Thyroid gland (tissue), 4 donors: Measurements from ENCODE around the gene KCNMA1. TPM values are rescaled to one million over a fixed set of nuclear protein-coding genes. Genes with fewer than 3 reads are reported as not detected.

Experiments
- DNase-seq, 2 donors: peaks; one replicate each; pipeline ENCODE4 v3.0.0-alpha.2; 2019
- H3K27ac ChIP-seq, 3 donors: fragments of 200-600 bp; sonication (generic); 1 replicate in 2 of 3; 2 replicates in 1 of 3; pipeline ENCODE4 v1.5.1; 2016 to 2019; ENCODE audit warnings: mild to moderate bottlenecking in 1 of 3, moderate library complexity in 1 of 3
- H3K27me3 ChIP-seq: fragments of 200-600 bp; sonication (generic); one replicate; pipeline ENCODE4 v1.5.1; 2019
- H3K36me3 ChIP-seq, 2 donors: fragments of 200-600 bp; sonication (generic); one replicate each; pipeline ENCODE4 v1.5.1; 2016 to 2019
- H3K4me1 ChIP-seq, 2 donors: fragments of 200-600 bp; sonication (generic); one replicate each; pipeline ENCODE4 v1.5.1; 2017 to 2019
- H3K4me3 ChIP-seq, 3 donors: fragments of 200-600 bp; sonication (generic); replicated peaks in 1 of 3; 1 replicate in 2 of 3; 2 replicates in 1 of 3; pipeline ENCODE4 v1.5.1; 2016; ENCODE audit warnings: mild to moderate bottlenecking in 1 of 3
- H3K9me3 ChIP-seq: fragments of 200-600 bp; sonication (generic); one replicate; pipeline ENCODE4 v1.5.1; 2017
- CTCF ChIP-seq, 6 experiments: fragments of 200-600 bp in 3 of 6; fragments of 450-650 bp in 3 of 6; sonication (generic) in 3 of 6; IDR thresholded peaks; one replicate each; pipeline ENCODE4 v1.5.1; 2016 to 2019; ENCODE audit warnings: antibody characterized with exemption in 6 of 6, mild to moderate bottlenecking in 2 of 6, inconsistent platforms in 1 of 6, moderate library complexity in 1 of 6
- POLR2A ChIP-seq, 2 donors: fragments of 450-650 bp; IDR thresholded peaks; one replicate each; pipeline ENCODE4 v1.6.1; 2017; ENCODE audit warnings: antibody characterized with exemption in 2 of 2, mild to moderate bottlenecking in 2 of 2, moderate library complexity in 1 of 2
- WGBS, 2 donors: methylation state at CpG; one replicate each; pipeline ENCODE4 v1.1.5; 2017; 5-methylcytosine and 5-hydroxymethylcytosine counted together
- intact Hi-C: fragments of 100-400 bp; cut with DNase I; formaldehyde crosslinking; loops from one replicate; pipeline ENCODE4 v1.15.1; 2023
- total RNA-seq, 4 donors: library from RNA; depleted of rRNA; stranded (reverse); fragments of >200 nt; gene quantifications; one replicate each; pipeline ENCODE4 v1.2.3, GENCODE V29; 2016

Gene KCNMA1
- total RNA-seq, 4 donors from 2014 or later = 2.5 to 5.1 (median 3.6) TPM

- Histone ChIP-seq H3K9me3 (no peaks in the 10 kb centered on the region), H3K4me3 (no peak overlapping the region), H3K4me1 (no peaks in the 10 kb centered on the region), H3K36me3 (no peaks in the 10 kb centered on the region), H3K27me3 (no peaks in the 10 kb centered on the region), H3K27ac (no peak overlapping the region)
- DNase-seq = no peak
- WGBS, 2 donors = 85 to 92% methylated on average over 1 of the region's 1 CpG
- intact Hi-C loops = no loop called here
- no peak for TF ChIP-seq CTCF (IDR thresholded peaks at IDR 0.05)
- no peak for TF ChIP-seq POLR2A (IDR thresholded peaks at IDR 0.05)
These were observed 719.5 kb downstream of the KCNMA1 start for GRCh38 chr10:76918106-76918505.

GRCh38 chr10:76917071-76917470 lies 720.5 kb downstream of the KCNMA1 start:
- WGBS, 2 donors = 94% methylated on average over 8 of the region's 8 CpGs
- Histone ChIP-seq H3K9me3 (no peaks in the 10 kb centered on the region), H3K4me3 (no peak overlapping the region), H3K27me3 (no peaks in the 10 kb centered on the region), H3K4me1 (no peaks in the 10 kb centered on the region), H3K36me3 (no peaks in the 10 kb centered on the region), H3K27ac (no peak overlapping the region)
- intact Hi-C loops = no loop called here
- no peak for TF ChIP-seq CTCF (IDR thresholded peaks at IDR 0.05)
- no peak for DNase-seq

GRCh38 chr10:76916536-76916935 lies 721.1 kb downstream of the KCNMA1 start:
- TF ChIP-seq CTCF (IDR thresholded peaks at IDR 0.05) (no peak), POLR2A (IDR thresholded peaks at IDR 0.05) (no peak)
- Histone ChIP-seq H3K27me3 (no peaks in the 10 kb centered on the region), H3K4me3 (no peak overlapping the region), H3K9me3 (no peaks in the 10 kb centered on the region), H3K27ac (no peak overlapping the region), H3K36me3 (no peaks in the 10 kb centered on the region), H3K4me1 (no peaks in the 10 kb centered on the region)
- WGBS, 2 donors = 93 to 96% methylated on average over 4 of the region's 4 CpGs
- DNase-seq = no peak
- intact Hi-C loops = no loop called here

- 88 to 90% methylated on average over 2 of the region's 2 CpGs for WGBS, 2 donors
- no peak for TF ChIP-seq CTCF (IDR thresholded peaks at IDR 0.05)
- TF ChIP-seq POLR2A (IDR thresholded peaks at IDR 0.05) = no peak
These were observed 722.3 kb downstream of the KCNMA1 start for GRCh38 chr10:76915316-76915715.

GRCh38 chr10:76911184-76911583 lies 726.4 kb downstream of the KCNMA1 start:
- intact Hi-C loops = no loop called here
- Histone ChIP-seq H3K27me3 (no peaks in the 10 kb centered on the region), H3K36me3 (no peaks in the 10 kb centered on the region), H3K4me3 (no peak overlapping the region), H3K4me1 (no peaks in the 10 kb centered on the region), H3K9me3 (no peaks in the 10 kb centered on the region), H3K27ac (no peak overlapping the region)
- 90 to 100% methylated on average over 1 of the region's 1 CpG for WGBS, 2 donors
- no peak for TF ChIP-seq POLR2A (IDR thresholded peaks at IDR 0.05)
- no peak for TF ChIP-seq CTCF (IDR thresholded peaks at IDR 0.05)
- no peak for DNase-seq

More at GRCh38 chr10:76915316-76915715, 722.3 kb downstream of the KCNMA1 start:
- no peaks in the 10 kb centered on the region for H3K9me3 ChIP-seq
- H3K27ac ChIP-seq = no peak overlapping the region
- no peaks in the 10 kb centered on the region for H3K36me3 ChIP-seq
- no peak for DNase-seq
- intact Hi-C loops = no loop called here
- H3K4me1 ChIP-seq = no peaks in the 10 kb centered on the region
- H3K4me3 ChIP-seq = no peak overlapping the region
- no peaks in the 10 kb centered on the region for H3K27me3 ChIP-seq
